ENCODE measurements around the gene NDUFS2. TPM values are rescaled to one million over a fixed set of nuclear protein-coding genes. Genes with fewer than 3 reads are reported as not detected.

The NDUFS2 gene
- total and polyA plus RNA-seq, 9 of the 15 experiments (the other 6 are each of a cell fraction or from before 2014, with no cell fraction given): 70.0 to 176 (median 141) TPM

DNA sequence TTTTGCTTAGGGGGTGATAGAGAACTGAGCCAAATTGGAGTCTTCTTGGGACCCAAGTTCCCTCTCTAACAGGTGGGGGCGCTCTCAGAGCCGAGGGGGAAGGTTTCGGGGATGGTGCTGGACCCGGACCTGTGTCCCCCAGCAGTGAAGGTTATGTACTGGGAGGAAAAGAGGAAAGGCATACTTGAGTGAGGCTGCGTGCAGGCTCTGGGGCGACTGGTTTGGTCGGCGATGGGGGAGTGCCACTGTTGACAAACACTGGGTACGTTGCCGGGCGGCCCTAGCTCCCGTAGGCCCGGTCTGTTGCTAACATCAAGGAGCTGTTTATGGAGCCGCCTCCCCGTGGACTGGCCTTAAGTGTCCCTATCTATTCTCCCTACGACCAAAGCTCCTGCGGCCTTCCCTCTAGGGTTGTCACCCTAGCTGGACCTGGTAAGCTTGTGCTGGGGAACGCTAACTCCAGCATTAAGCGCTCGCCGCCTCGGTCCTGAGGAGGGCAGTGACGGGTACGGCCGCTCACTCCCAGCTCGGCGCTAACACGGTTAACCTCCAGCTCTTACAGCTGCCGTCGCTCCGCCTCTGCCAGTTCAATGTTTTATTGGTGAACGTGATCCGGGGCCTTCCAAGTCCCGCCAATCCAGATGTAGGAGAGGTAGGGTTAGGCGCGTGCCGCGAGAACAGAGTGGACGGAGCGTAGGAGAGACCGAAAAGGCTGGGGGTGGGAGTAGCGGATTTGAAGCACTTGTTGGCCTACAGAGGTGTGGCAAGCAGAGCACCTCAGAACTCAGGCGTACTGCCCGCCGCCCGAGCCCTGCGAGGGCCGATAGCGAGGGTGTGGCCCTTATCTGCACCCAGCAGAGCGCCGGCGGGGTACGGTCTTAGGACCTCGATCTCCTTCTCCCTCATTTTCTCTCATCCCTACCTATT, 36.2 kb upstream of the NDUFS2 start, which contains the start of gene PPOX (continued):
- TF ChIP-seq TOE1 (IDR thresholded peaks at IDR 0.05; ENCODE audit: borderline replicate concordance) (peak; percentile 89; the same call in 1 of the 2 replicates), TOE1 (CRISPR knock-in tag; IDR thresholded peaks at IDR 0.05; ENCODE audit: borderline replicate concordance, low read depth) (no peak), ZNF41 (CRISPR knock-in tag; conservative IDR thresholded peaks at IDR 0.05) (no peak), MXI1 (IDR thresholded peaks at IDR 0.05; ENCODE audit: low read depth, low read length) (peak; percentile 34; the same call in 1 of the 2 replicates), DNMT1 (IDR thresholded peaks at IDR 0.05) (no peak), RCOR1 (IDR thresholded peaks at IDR 0.05; ENCODE audit: borderline replicate concordance in 1 of 2, low read depth in 2 of 2, low read length in 2 of 2) (peak; percentile 94 to 97), DIDO1 (tag; IDR thresholded peaks at IDR 0.05; ENCODE audit: low read depth) (no peak), CHD2 (IDR thresholded peaks at IDR 0.05; ENCODE audit: low read depth, low read length) (peak; percentile 96), ZSCAN29 (IDR thresholded peaks at IDR 0.05) (no peak), HDAC8 (tag; IDR thresholded peaks at IDR 0.05) (no peak), NR1H2 (CRISPR knock-in tag; IDR thresholded peaks at IDR 0.05) (no peak), SIN3A (IDR thresholded peaks at IDR 0.05; ENCODE audit: borderline replicate concordance in 2 of 2, control insufficient read depth in 1 of 2, low read depth in 2 of 2, low read length in 2 of 2) (peak; percentile 55 to 62; a peak in 1 of 4 replicates), GTF2A2 (tag; IDR thresholded peaks at IDR 0.05) (no peak), HMG20A (CRISPR knock-in tag; conservative IDR thresholded peaks at IDR 0.05) (no peak), ILK (tag; IDR thresholded peaks at IDR 0.05; ENCODE audit: borderline replicate concordance, low read depth) (no peak), KDM5B (IDR thresholded peaks at IDR 0.05; ENCODE audit: insufficient replicate concordance, low read depth, low read length) (peak; percentile 92), CC2D1A (IDR thresholded peaks at IDR 0.05) (peak; percentile 98), ILF3 (IDR thresholded peaks at IDR 0.05; ENCODE audit: borderline replicate concordance) (no peak), NR2C2 (CRISPR knock-in tag; IDR thresholded peaks at IDR 0.05) (no peak), NR2C2 (tag; IDR thresholded peaks at IDR 0.05) (peak; percentile 60), CBX1 (IDR thresholded peaks at IDR 0.05; ENCODE audit: low read depth) (no peak), EP400 (IDR thresholded peaks at IDR 0.05) (peak; percentile 86), NFE2 (IDR thresholded peaks at IDR 0.05; ENCODE audit: low read depth) (peak; percentile 17; the same call in 1 of the 2 replicates), ZNF217 (CRISPR knock-in tag; IDR thresholded peaks at IDR 0.05) (no peak)
- TF ChIP-seq, protein P1, sequence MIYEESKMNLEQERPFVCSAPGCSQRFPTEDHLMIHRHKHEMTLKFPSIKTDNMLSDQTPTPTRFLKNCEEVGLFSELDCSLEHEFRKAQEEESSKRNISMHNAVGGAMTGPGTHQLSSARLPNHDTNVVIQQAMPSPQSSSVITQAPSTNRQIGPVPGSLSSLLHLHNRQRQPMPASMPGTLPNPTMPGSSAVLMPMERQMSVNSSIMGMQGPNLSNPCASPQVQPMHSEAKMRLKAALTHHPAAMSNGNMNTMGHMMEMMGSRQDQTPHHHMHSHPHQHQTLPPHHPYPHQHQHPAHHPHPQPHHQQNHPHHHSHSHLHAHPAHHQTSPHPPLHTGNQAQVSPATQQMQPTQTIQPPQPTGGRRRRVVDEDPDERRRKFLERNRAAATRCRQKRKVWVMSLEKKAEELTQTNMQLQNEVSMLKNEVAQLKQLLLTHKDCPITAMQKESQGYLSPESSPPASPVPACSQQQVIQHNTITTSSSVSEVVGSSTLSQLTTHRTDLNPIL (CRISPR knock-in tag; IDR thresholded peaks at IDR 0.05): no peak
- TF ChIP-seq, protein P2, sequence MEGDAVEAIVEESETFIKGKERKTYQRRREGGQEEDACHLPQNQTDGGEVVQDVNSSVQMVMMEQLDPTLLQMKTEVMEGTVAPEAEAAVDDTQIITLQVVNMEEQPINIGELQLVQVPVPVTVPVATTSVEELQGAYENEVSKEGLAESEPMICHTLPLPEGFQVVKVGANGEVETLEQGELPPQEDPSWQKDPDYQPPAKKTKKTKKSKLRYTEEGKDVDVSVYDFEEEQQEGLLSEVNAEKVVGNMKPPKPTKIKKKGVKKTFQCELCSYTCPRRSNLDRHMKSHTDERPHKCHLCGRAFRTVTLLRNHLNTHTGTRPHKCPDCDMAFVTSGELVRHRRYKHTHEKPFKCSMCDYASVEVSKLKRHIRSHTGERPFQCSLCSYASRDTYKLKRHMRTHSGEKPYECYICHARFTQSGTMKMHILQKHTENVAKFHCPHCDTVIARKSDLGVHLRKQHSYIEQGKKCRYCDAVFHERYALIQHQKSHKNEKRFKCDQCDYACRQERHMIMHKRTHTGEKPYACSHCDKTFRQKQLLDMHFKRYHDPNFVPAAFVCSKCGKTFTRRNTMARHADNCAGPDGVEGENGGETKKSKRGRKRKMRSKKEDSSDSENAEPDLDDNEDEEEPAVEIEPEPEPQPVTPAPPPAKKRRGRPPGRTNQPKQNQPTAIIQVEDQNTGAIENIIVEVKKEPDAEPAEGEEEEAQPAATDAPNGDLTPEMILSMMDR (IDR thresholded peaks at IDR 0.05 in 2 of 3, conservative IDR thresholded peaks at IDR 0.05 in 1 of 3; ENCODE audit: insufficient read depth in 2 of 3, low read depth in 1 of 3, low read length in 3 of 3): peak; percentile 69 to 85 (median 72)
